Smooth muscle cell of the brain vasculature (primary cell): ENCODE data around the gene PTGDS.

Source experiments
- DNase-seq: peaks from one replicate; pipeline ENCODE4 v3.0.0-alpha.2; 2012; ENCODE audit warnings: low read depth, low spot score

PTGDS gene

DNA sequence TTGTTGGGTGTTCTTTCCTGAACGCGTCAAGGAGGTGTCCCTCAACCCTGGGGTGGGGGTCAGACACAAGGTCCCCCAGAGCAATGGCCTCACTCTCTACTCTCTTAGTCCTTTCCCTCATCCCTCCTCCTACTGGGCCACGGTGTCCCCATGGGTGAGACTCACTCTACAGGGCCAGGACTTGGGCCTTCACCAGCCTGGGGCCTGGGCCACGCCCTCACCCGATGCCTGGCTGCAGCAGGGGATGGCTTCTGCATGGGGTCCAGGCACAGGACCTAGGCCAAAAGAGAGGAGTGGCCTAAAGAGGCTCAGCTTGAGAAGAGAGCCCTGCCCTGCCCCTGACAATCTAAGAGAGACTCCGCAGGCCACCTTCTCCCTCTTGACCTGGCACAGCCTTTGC is 19.4 kb upstream of the PTGDS start:
- no peak for DNase-seq

- no peak for DNase-seq
Observed at GRCh38 chr9:136958473-136958872, 18.8 kb upstream of the PTGDS start.

DNA sequence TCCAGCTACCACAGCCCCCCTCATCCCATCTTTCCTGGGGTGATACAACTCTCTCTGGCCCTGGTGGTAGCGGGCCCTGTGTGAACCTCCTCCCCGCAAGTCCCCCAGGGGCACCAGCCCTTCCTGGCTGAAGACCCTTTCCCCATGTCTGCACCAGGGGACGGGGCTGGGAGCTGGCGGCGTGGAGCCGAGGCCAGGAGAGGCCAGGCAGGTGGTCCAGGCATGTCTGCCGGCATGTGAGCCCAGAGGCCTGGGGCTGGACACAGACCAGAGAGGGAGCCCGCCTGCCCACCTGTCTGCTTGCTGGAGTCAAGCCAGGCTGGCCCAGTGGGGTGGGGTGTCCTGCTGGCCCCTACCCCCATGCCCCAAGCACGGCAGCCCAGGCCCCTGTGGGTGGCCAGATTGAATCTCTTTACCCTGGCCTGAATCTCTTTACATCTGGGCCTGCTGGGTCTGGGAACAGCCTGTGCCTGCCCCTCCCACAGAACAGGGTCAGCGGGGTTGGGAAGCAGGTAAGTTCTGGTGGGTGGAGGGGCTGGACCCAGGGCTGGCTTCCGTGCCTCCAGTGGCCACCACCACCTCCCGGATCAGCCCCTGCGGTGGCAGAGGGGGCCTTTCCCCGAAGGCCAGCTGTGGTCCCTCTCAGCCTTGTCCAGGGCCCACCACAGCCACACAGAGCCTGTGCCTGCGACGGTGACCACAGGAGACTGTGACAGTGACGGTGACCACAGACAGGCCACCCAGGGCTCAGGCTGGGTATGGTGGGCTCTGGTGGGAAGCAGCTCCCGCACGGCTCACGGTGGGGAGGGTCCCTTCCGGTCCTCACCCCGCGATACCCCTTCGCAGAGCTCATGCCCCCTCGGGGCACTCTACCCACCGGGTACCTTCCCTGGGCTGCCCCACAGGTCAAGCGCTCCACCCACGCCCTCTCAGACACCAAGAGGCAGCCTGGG is 18.1 kb upstream of the PTGDS start:
- DNase-seq = no peak

GRCh38 chr9:136960212-136960937 is 16.9 kb upstream of the PTGDS start:
- DNase-seq = no peak

DNA sequence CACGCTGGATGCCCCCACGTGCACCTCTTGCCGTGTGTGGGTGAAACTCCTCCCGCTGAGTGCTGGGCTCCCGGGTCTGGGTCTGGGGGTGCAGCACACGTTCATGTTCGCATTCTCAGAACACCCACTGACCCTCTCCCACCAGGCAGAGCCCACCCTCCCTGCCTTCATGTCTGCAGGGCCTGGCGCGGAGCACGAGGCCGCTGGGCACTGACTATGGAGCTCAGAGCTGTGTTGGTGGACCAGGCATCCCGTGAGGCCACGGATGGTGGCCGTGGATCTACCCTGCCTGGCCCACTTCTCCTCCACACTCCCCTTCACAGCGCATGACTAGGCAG is 16.4 kb upstream of the PTGDS start:
- DNase-seq = no peak

- DNase-seq = peak; percentile 55
Observed at GRCh38 chr9:136961279-136962065, 15.8 kb upstream of the PTGDS start.

DNA sequence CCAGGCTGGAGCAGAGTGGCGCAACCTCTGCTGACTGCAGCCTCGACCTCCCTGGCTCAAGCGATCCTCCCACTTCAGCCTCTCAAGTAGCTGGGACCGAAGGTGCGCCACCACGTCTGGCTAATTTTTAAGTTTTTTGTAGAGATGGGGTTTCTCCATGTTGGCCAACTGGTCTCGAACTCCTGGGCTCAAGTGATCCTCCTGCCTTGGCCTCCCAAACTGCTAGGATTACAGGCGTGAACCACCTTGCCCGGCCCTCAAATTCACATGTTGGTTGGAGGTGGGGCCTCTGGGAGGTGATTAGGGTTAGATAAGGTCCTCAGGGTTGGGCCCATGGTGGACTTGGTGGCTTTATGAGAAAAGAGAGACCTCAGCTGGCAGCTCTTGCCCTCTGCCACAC is 15.1 kb upstream of the PTGDS start:
- DNase-seq = no peak

- no peak for DNase-seq
Observed at GRCh38 chr9:136962701-136963248, 14.5 kb upstream of the PTGDS start.

- no peak for DNase-seq
Observed at GRCh38 chr9:136963341-136963740, 14.0 kb upstream of the PTGDS start.

DNA sequence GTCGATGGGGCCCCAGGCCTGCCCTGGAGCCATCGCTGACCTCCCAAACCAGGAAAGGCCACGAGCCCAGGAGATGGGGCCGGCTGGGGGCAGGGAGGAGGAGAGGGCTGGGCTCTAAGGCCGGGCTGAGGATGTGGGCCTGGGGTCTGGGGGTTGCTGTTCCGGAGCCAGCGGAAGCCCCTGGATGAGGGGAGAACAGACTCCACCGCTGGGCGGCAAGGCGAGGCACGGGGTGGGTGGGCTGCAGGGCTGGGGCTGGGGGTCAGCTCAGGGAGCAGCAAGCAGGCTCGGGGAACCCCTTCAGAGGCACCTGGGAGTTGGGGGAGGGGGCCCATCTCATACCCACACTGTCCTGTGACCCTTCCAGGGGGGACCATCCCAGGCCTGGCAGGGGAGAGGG is 13.6 kb upstream of the PTGDS start:
- DNase-seq = no peak

- no peak for DNase-seq
Observed at GRCh38 chr9:136964171-136964689, 13.1 kb upstream of the PTGDS start.

DNA sequence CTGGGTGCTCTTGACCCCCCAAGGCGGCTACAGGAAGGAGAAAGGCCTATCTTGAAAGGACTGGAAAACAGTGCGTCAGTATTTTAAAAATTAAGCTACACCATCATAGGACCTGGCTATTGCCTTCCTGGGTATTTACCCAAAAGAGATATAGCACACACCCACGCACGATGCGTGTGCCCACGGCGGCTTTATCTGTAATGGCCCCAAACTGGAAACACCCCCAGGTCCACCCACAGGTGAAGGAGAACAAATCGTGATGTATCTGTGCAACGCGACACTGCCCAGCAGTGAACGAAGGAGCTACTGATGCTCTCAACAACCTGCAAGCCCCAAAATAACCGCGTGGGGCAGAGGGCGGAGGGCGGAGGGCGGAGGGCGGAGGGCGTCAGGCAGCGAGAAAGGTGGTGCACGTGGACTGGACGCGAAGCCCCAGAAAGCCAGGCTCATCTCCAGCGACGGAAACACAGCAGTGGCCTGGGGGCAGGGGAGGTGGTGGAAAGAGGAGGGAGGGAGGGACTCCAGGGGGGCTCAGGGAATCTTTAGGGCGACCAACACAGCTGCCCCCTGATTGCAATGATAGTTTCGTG is 12.4 kb upstream of the PTGDS start:
- no peak for DNase-seq

DNA sequence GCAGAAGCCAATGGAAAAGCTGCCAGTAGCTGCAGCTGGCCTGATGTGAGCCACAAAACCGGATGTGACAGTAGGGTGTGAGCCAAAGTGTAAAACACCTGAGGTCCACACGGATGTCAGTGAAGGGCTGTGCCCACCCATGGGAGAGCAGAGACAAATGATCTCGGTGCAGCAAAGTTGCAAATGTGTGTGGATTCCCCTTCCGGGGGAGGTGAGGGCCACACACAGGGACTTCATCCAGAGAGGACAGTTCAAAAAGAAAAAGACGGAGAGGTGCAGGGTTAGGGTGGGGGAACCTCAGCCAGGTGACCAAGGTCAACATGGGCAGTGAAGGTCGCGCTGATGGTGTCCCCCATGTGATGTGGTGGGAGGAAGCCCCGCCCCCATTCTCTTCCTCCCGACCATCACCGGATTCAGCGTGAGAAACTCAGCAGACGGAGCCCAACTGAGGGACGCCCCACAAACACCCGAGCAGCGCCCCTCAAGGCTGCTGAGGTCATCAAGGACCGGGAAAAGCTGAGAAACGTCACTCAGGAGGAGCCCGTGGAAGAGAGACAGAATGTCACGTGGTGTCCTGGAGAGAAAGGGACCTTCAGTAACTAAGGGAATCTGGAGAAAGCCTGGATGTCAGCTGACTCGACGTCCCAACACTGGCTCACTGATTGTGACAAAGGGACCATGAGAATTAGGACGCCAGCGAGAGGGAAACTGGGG is 11.4 kb upstream of the PTGDS start:
- no peak for DNase-seq

GRCh38 chr9:136968333-136969127 is 8.8 kb upstream of the PTGDS start:
- DNase-seq = no peak

- DNase-seq = no peak
Observed at GRCh38 chr9:136969150-136969549, 8.2 kb upstream of the PTGDS start.

GRCh38 chr9:136969774-136970173 is 7.5 kb upstream of the PTGDS start:
- no peak for DNase-seq

DNA sequence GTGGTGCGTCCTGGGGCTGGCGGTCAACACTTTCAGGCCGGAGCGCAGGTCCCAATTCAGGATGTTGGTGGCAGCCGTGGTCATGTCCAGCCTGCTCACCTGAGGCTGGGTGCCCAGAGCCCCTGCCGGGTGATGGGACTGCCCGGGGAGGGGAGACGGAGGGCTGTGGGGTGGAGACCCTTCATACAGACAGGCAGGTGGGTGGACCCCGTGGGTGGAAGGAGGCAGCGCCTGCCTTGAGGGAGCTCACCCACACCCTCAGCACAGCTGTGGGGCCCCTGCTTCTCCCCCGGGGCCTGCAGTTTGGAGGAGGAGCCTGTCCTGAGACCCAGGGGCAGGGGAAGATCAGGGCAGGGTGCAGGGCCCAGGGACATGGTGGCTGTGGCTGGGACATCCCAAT is 6.9 kb upstream of the PTGDS start:
- DNase-seq = no peak

GRCh38 chr9:136971746-136972145 is 5.6 kb upstream of the PTGDS start:
- no peak for DNase-seq

DNA sequence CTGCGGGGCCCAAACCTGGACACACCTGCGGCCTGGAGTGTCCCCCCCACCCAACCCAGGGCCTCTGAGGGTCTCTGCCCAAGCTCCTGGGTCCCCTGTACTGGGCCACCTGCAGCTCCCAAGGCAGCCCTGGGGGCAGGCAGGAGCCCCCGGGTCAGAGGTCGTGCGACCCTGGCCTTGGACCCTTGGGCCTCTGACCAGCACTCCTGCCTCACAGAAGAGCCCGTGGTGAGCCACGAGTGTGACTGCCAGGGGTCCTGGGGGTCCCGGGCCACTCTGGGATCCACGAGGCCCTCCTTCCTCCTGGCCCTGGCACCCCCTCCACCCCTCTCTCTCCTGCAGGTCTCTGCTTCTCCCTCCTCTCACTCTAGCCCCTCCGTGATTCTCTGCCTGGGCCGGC is 5.0 kb upstream of the PTGDS start:
- DNase-seq = no peak

DNA sequence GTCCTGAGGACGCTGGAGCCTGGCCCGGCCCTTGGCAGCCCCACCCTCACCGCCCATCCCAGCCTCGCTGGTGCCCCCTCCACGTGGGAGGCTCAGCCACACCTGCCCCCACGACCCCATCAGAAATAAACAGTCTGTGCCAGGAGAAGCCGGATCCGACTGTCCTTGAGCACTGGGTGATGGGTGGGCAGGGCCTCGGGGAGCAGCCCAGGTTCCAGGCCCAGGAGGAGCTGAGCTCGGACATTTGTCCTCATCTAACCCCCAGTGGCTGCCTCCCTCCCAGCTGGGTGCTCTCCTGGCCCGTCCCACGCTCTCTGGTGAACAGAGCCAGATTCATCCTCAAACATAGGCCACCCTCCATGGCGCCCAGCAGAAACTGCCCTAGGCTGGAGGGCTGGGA is 4.6 kb upstream of the PTGDS start:
- DNase-seq = no peak
